BLaER1 treated with 17β-estradiol and CSF1 and Interleukin-3, amounts not matched to agents 10 nM and 100 nM (cell line): ENCODE measurements around the gene GAS7.

Experiments
- H3K27ac ChIP-seq, 11 experiments: shearing (Covaris generic); formaldehyde crosslinking; 2 replicates each; pipeline ENCODE4 v1.8.1; 2022
- H3K27me3 ChIP-seq, 11 experiments: shearing (Covaris generic); formaldehyde crosslinking; 2 replicates each; pipeline ENCODE4 v1.8.1; 2022
- H3K36me3 ChIP-seq, 11 experiments: shearing (Covaris generic); formaldehyde crosslinking; 2 replicates each; pipeline ENCODE4 v1.8.1; 2022
- H3K4me1 ChIP-seq, 10 experiments: shearing (Covaris generic); formaldehyde crosslinking; 2 replicates each; pipeline ENCODE4 v1.8.1; 2022
- H3K4me2 ChIP-seq, 11 experiments: shearing (Covaris generic); formaldehyde crosslinking; 2 replicates each; pipeline ENCODE4 v1.8.1; 2022
- H3K4me3 ChIP-seq, 10 experiments: shearing (Covaris generic); formaldehyde crosslinking; 2 replicates each; pipeline ENCODE4 v1.8.1; 2022
- H3K9ac ChIP-seq, 11 experiments: shearing (Covaris generic); formaldehyde crosslinking; 2 replicates each; pipeline ENCODE4 v1.8.1; 2022
- H3K9me3 ChIP-seq, 11 experiments: shearing (Covaris generic); formaldehyde crosslinking; replicated peaks in 1 of 11; 2 replicates each; pipeline ENCODE4 v1.8.1; 2022
- H4K20me1 ChIP-seq, 11 experiments: shearing (Covaris generic); formaldehyde crosslinking; 2 replicates each; pipeline ENCODE4 v1.8.1; 2022
- Cebpa-rat ChIP-seq, 11 experiments: shearing (Covaris generic); IDR thresholded peaks; 2 replicates each; pipeline ENCODE4 v1.8.1; 2022

Gene GAS7

DNA sequence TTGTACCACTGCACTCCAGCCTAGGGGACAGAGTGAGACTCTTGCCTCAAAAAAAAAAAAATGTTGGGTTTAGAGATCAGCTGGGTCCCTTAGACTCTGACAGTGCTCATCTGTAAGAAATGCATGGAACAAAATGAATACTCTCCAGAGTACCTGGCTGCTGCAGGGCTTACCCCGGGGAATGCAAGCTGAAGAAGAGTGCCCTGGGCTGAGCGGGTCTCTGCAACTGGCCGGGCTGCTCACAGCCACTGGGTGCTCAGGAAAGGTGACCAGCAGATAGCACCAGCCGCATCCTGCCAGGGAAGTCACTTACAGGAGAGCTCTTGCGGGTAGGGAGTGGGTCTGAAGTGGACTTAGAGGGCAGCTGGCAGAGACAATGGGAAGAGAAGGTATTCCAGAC is 82.1 kb downstream of the GAS7 start:
- Histone ChIP-seq H4K20me1 (no peaks in the 10 kb centered on the region; a peak in 1 of 22 replicates), H3K36me3 (peaks cover 0 to 19% (median 4%) of the 10 kb centered on the region in 11 experiments; a peak in 7 of 22 replicates), H3K9ac (peak overlapping the region; percentile 82 to 97 (median 93); a peak in 21 of 22 replicates), H3K27ac (peak overlapping the region; percentile 93 to 100 (median 98)), H3K4me3 (peak overlapping the region in 9 of 10 experiments; percentile 36 to 73 (median 57); a peak in 18 of 20 replicates), H3K4me1 (peaks cover 89 to 98% (median 94%) of the 10 kb centered on the region in 10 experiments), H3K27me3 (no peaks in the 10 kb centered on the region), H3K4me2 (peak overlapping the region; percentile 91 to 99 (median 98)), H3K9me3 (0 out of 22 replicates have a peak, but pooled peaks cover 0 to 5% (median 0%) of the 10 kb centered on the region in 11 experiments)
- no peak for TF ChIP-seq Cebpa-rat (IDR thresholded peaks at IDR 0.05)

DNA sequence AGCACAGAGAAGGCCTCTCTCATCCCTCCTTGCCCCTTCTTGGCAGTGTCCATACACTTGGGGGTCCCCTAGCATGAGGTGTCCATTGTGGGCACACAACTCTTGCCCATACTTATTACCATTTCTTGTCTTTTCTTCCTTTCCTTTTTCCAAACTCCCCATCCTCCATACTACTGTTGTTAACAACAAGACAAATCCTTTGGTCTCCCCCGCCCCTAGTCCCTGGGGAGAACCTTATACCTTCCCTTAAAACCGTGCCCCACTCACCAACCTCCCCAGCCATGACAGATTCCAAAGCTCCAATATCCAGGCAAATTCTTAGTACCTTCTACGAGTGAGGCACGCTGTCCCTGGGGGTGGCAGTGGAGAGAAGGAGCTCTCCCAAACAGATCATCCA is 82.9 kb downstream of the GAS7 start:
- Histone ChIP-seq H3K27ac (peak overlapping the region; percentile 93 to 100 (median 98)), H4K20me1 (no peaks in the 10 kb centered on the region; a peak in 1 of 22 replicates), H3K27me3 (no peaks in the 10 kb centered on the region), H3K4me2 (peak overlapping the region; percentile 91 to 99 (median 98)), H3K36me3 (peaks cover 0 to 27% (median 8%) of the 10 kb centered on the region in 11 experiments; a peak in 10 of 22 replicates), H3K9ac (peak overlapping the region; percentile 84 to 97 (median 94)), H3K4me1 (peaks cover 83 to 98% (median 87%) of the 10 kb centered on the region in 10 experiments), H3K4me3 (peak overlapping the region in 7 of 10 experiments; percentile 56 to 73 (median 59); a peak in 13 of 20 replicates), H3K9me3 (peaks cover 0 to 6% (median under 1%) of the 10 kb centered on the region in 11 experiments; a peak in 3 of 22 replicates)
- no peak for TF ChIP-seq Cebpa-rat (IDR thresholded peaks at IDR 0.05)

DNA sequence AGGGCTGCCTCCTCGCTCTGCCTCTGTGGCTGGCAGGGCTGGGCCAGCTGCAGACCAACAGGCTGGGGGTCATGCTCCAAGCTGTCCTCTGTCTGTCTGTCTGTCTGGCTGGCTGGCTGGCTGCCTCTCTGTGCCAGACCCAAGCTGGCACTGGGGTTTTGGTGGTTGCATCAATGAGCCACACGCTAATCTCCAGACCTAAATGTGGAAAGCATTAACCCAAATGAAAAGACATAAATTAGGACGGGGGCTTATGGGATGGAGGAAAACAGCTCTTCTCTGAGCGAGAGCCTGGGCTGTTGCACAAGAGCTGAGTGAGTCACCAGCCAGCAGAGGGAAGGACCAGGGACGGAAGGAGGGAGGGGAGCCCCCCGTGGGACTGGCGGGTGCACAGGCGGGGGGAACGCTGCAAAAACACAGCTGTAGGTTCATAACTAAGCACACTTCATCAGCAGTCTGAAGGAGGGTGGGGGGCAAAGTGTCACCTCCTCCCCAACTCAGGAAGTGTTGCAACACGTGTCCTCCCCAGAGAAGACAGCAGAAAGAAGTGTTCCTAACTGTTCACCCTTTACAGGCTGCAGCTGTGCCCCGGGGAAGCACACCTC is 83.4 kb downstream of the GAS7 start:
- no peaks in the 10 kb centered on the region; a peak in 1 of 22 replicates for H4K20me1 ChIP-seq
- peak overlapping the region; percentile 93 to 99 (median 98) for H3K4me2 ChIP-seq
- peak overlapping the region; percentile 84 to 97 (median 94) for H3K9ac ChIP-seq
- TF ChIP-seq Cebpa-rat (IDR thresholded peaks at IDR 0.05), result peak; percentile 93 to 99 (median 99)
- H3K27ac ChIP-seq, result peak overlapping the region; percentile 93 to 100 (median 98)
- peaks cover 0 to 11% (median 4%) of the 10 kb centered on the region in 11 experiments; a peak in 4 of 22 replicates for H3K9me3 ChIP-seq
- peaks cover 80 to 98% (median 85%) of the 10 kb centered on the region in 10 experiments for H3K4me1 ChIP-seq
- H3K36me3 ChIP-seq, result peaks cover 0 to 32% (median 12%) of the 10 kb centered on the region in 11 experiments; a peak in 10 of 22 replicates
- no peaks in the 10 kb centered on the region for H3K27me3 ChIP-seq
- H3K4me3 ChIP-seq, result peak overlapping the region; percentile 42 to 73 (median 63)

DNA sequence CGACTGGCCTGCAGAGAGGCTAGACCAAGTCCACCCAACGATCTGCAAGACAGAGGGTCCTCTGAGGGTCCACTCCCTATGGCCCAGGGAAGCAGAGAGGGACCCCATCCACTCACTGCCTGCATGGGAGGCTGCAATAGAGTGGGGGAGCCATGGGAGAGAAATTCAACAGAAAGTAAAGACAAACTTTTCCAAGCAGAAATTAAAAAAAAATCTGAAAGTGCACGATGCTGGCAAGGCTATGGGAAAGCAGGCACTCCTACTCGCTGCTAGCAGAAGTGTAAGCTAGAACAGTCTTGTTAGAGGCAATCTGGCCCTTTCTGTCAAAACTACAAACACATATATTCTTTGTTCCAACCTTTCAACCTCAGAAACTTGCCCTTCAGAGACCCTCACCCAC is 85.4 kb downstream of the GAS7 start:
- Histone ChIP-seq H3K4me3 (peak overlapping the region in 7 of 10 experiments; percentile 47 to 73 (median 63); a peak in 13 of 20 replicates), H3K27me3 (no peaks in the 10 kb centered on the region), H4K20me1 (peaks cover 0 to 4% (median 0%) of the 10 kb centered on the region in 11 experiments; a peak in 3 of 22 replicates), H3K27ac (peak overlapping the region; percentile 93 to 100 (median 98); a peak in 21 of 22 replicates), H3K4me1 (peaks cover 77 to 99% (median 83%) of the 10 kb centered on the region in 10 experiments), H3K36me3 (peaks cover 0 to 50% (median 19%) of the 10 kb centered on the region in 11 experiments; a peak in 15 of 22 replicates), H3K9ac (peak overlapping the region; percentile 84 to 97 (median 94)), H3K4me2 (peak overlapping the region; percentile 92 to 99 (median 97)), H3K9me3 (peaks cover 0 to 20% (median 4%) of the 10 kb centered on the region in 11 experiments; a peak in 8 of 22 replicates)
- no peak for TF ChIP-seq Cebpa-rat (IDR thresholded peaks at IDR 0.05)

DNA sequence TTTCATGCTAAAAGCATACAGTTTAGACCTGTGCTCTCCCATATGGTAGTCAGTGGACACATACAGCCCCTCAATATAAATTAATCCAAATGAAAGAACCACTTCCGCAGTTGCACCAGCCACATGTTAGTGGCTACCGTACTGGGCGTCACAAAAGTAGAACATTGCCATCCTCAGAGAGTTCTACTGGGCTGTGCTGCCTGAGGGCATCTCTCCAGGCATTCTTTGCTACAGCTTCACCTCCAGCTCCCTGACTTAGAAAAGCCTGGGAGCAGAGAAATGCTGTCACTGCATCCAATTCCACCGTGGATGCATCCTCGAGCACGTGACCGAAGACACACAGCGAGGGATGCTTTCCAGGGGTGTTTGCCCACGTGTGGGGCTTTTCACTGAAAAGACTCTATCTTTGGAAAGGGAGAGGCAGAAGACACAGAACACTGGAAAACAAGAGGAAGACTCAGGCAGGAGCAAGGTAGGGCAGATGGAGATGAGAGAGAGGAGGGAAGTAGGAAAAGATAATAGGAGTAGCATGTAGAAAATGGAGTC is 86.4 kb downstream of the GAS7 start:
- Histone ChIP-seq H3K4me2 (peak overlapping the region; percentile 92 to 99 (median 97)), H3K4me1 (peaks cover 77 to 99% (median 83%) of the 10 kb centered on the region in 10 experiments), H4K20me1 (peaks cover 0 to 14% (median 6%) of the 10 kb centered on the region in 11 experiments; a peak in 6 of 22 replicates)

DNA sequence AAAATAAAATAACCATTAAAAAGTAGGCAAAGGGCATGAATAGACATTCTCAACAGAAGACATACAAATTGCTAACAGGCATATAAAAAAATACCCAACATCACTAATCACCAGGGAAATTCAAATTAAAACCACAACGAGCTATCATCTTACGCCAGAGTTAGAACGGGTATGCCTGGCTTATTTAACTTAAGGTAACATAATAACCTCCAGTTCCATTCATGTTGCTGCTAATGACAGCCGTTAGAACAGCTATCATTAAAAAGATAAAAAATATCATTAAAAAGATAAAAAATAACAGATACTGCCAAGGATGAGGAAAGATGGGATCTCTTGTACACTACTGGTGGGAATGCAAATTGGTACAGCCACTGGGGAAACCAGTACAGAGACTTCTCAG is 89.3 kb downstream of the GAS7 start:
- Histone ChIP-seq H3K27me3 (no peaks in the 10 kb centered on the region), H3K4me3 (no peak overlapping the region), H3K4me1 (peaks cover 58 to 100% (median 74%) of the 10 kb centered on the region in 10 experiments), H3K27ac (peak overlapping the region in 7 of 11 experiments; percentile 3 to 46 (median 34); a peak in 13 of 22 replicates), H3K4me2 (peak overlapping the region; percentile 31 to 95 (median 59)), H3K9me3 (peaks cover 0 to 31% (median 12%) of the 10 kb centered on the region in 11 experiments; a peak in 10 of 22 replicates), H3K9ac (no peak overlapping the region), H3K36me3 (peaks cover 4 to 81% (median 55%) of the 10 kb centered on the region in 11 experiments; a peak in 19 of 22 replicates), H4K20me1 (peaks cover 0 to 42% (median 14%) of the 10 kb centered on the region in 11 experiments; a peak in 11 of 22 replicates)
- TF ChIP-seq Cebpa-rat (IDR thresholded peaks at IDR 0.05), result no peak

More for the DNA sequence above, 86.4 kb downstream of the GAS7 start:
- Histone ChIP-seq H3K9ac (peak overlapping the region; percentile 84 to 97 (median 94); a peak in 15 of 22 replicates), H3K27me3 (no peaks in the 10 kb centered on the region), H3K4me3 (peak overlapping the region in 5 of 10 experiments; percentile 61 to 73 (median 63); a peak in 8 of 20 replicates), H3K9me3 (peaks cover 0 to 30% (median 12%) of the 10 kb centered on the region in 11 experiments; a peak in 10 of 22 replicates), H3K27ac (peak overlapping the region in 10 of 11 experiments; percentile 93 to 100 (median 98); a peak in 21 of 22 replicates), H3K36me3 (peaks cover 4 to 60% (median 29%) of the 10 kb centered on the region in 11 experiments; a peak in 17 of 22 replicates)
- TF ChIP-seq Cebpa-rat (IDR thresholded peaks at IDR 0.05), result no peak

DNA sequence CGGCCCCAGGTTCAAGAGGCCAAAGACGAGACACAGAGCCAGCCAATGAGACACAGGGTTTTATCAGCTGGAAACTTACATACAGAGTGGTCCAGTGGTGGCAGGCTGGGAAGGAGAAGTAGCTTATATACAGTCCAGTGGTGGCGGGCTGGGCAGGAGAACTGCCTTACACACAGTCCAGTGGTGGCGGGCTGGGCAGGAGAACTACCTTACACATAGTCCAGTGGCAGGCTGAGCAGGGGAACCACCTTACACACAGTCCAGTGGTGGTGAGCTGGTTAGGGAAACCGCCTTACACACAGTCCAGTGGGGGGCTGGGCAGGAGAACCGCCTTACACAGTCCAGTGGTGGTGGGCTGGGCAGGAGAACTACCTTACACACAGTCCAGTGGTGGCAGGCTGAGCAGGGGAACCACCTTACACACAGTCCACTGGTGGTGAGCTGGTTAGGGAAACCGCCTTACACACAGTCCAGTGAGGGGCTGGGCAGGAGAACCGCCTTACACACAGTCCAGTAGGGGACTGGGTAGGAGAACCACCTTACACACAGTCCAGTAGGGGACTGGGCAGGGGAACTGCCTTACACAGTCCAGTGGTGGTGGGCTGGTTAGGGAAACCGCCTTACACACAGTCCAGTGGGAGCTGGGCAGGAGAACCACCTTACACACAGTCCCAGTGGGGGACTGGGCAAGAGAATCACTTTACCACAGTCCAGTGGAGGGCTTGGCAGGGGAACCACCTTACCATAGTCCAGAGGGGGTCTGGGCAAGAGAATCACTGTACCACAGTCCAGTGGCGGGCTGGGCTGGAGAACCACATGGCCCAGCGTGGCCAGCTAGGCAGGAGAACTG is 90.9 kb downstream of the GAS7 start:
- peaks cover 0 to 33% (median 12%) of the 10 kb centered on the region in 11 experiments; a peak in 11 of 22 replicates for H3K9me3 ChIP-seq
- peaks cover 42 to 100% (median 62%) of the 10 kb centered on the region in 10 experiments for H3K4me1 ChIP-seq
- H3K4me2 ChIP-seq, result peak overlapping the region; percentile 8 to 95 (median 74); a peak in 21 of 22 replicates
- H3K36me3 ChIP-seq, result peaks cover 4 to 96% (median 63%) of the 10 kb centered on the region in 11 experiments; a peak in 19 of 22 replicates
- no peaks in the 10 kb centered on the region for H3K27me3 ChIP-seq
- peak overlapping the region in 2 of 10 experiments; percentile 18 to 35; a peak in 2 of 20 replicates for H3K4me3 ChIP-seq
- no peak for TF ChIP-seq Cebpa-rat (IDR thresholded peaks at IDR 0.05)
- H4K20me1 ChIP-seq, result peaks cover 0 to 57% (median 14%) of the 10 kb centered on the region in 11 experiments; a peak in 11 of 22 replicates
- H3K9ac ChIP-seq, result peak overlapping the region in 1 of 11 experiments; percentile 19; a peak in 1 of 22 replicates
- peak overlapping the region; percentile 17 to 71 (median 52) for H3K27ac ChIP-seq
